Measurements from ENCODE around the gene CD164.

CD164 gene

DNA sequence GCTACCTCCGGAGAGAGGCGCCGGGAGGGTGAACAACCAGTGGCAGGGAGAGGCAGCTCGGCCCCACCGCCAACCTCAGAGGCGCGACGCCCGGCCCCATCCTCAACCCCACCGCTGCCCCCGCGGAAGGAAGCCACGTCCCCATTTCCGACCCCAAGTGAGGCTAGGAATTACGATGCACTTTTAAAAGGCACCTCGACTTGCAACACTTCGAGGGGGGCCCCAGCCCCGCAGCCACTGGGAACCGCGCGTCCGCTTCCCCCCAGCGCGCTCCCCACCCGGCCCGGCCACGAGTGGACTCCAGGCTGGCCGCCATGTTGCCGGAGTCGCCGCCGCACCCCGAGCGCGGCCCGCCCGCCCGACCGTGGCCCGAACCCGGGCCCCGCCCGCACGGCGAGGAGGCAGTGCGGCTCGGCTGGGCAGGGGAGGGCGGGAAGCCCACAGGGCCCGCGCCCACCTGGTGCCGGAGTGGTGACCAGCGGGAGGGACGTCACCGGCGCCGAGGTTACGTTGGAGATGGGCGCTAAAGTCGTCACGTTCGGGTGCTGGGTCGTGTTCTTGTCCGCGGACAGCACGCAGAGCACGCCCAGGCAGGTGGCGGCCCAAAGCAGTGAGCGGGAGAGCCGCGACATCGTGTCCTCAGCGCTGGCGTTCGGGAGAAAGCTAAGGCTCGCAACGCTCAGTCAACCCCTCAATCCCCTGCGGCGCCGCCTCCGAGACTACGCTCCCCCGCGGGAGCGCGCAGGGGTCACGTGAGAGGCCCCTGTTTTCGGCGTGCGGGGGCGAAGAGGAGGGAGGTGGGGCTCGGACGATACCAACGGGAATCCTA is at the start of gene CD164:
CD164 (minus strand) TSS at position 721 of the 829 bp plus-strand sequence; CDS start at position 632, 89 bp downstream.
- peak; percentile 93 for DNase-seq (ENCODE audit: low spot score)

DNA sequence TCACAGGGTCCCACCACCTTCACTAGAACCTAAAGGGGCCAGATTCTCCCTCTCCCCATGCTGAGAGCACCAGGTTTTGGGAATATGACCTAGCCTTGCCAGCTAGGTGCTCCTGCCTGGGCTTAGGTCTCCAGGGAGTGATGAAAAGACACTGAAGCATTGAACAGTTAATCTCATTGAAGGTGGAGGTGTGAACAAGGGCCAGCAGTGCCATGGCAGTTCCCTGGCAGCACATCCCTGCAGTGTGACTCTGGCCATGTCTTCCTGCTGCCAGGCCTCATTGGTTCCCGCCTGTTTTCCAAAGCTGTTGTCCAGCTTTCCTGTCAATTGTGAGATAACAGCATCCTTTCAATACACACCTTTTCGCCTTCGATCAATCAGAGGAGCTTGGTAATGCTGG is 47.2 kb upstream of the CD164 start:
- DNase-seq (ENCODE audit: low spot score): no peak

DNA sequence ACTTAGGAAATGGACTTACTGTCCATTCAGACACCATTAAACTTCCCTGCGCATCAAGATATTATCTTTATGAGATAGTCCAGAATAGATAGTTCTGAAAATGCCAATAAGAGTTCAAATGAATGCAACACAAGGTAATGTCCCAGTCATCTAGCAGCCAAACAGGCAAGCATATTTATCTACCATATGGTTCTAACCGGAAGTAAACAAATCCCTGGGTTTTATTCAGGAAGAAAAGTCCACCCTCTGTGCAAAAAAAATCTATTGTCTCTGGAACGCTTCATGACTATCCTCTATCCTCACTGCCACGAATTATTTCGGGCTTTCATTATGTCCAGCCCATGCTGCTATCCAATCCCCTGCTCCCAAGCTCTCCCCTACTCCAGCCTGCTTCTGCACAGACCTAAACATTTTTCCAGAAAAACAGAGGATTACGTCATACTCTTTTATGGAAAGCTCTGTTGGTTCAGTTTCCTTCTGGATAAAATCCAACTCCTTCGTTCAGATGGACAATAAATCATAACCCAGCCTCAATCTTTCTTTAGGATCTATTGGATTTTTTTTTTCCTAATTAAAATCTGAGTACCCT is 46.7 kb upstream of the CD164 start:
- no peak for DNase-seq (ENCODE audit: low spot score)

DNA sequence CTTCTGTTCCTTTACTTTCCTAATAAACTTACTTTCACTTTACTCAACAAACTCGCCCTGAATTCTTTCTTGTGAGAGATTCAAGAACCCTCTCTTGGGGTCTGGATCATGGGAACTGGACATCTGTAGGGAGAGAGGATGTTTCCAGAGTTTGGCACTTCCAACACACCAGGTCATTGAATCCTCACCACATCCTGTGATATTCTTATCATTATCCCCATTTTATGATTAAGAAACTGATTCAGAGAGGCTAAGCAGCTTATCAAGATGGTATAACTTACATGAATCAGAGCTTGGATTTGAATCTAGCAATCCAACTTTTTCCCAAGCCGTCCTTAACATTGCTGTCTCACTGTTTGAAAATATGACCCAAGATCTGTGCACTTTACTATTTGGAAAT is 42.7 kb upstream of the CD164 start:
- DNase-seq (ENCODE audit: low spot score): no peak

DNA sequence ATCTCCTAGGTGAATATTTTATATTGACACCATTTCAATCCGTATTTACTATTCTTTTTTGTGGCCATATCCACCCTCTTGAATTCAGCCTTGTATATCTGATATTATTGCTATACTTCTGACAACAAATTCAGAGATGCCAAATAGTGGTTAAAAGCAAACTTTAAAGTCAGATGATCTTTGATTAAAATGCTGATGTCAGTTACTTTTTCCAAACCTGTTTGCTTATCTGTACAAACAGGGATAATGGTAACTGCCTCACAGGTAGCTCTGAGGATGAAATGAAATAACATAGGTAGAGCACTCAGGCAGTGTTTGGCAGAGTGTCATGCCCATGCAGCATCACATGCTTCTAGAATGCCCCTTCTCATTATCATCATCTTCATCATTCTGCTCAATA is 38.9 kb upstream of the CD164 start:
- no peak for DNase-seq (ENCODE audit: low spot score)

DNA sequence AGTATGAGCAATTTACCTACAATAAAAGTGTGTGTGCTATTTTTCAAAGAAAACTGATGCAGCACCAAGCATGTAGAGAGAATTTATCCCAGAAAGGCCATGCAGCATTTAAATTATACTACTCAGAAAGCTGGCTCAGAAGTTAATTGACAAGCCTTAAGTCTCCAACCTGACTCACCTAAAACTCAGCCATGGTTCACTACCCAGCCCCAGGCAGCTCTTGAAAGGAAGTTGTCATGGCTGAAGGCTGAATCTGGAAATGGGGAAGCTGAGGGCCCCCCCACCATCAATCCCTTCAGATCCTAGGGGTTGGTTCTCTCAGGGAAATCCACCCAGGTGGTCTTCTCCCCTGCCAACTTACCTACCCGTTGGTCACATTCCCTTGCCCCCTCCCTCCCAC is 38.5 kb upstream of the CD164 start:
- DNase-seq (ENCODE audit: low spot score): no peak

DNA sequence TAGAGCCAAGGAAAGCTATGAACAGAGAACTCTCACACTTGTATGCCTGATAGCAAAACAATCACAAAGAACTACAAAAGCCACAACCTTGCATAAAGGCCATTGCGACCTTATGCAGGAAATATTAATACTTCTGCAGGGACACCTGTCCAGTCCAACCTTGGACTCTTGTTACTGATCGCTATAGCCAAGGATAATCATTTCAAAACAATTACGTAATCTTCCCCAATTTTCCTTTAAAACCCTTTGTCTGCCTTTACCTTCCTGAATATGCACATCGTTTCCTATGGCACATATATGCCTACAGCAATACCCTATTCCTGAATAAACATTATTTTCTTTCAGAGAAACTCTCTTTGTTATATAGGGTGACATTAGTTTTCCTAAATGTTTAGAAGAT is 35.4 kb upstream of the CD164 start:
- no peak for DNase-seq (ENCODE audit: low spot score)

DNA sequence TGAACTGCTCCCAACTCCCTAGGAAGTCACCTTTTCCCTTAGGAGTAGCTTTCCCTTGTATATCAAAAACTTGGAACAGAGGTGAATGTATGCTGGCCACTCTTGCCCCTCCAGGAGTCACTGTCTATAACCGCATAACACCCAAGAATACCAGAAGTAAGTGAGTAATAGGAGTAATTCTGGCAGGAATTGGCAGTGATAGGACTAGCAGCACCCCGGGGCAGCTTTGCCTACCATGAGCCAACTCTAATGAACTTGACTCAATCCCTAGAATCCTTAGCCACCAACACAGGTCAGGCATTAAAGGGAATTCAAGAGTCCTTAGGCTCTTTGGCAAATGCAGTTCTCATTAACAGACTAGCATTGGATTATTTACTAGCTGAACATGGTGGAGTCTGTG is 28.8 kb upstream of the CD164 start:
- no peak for DNase-seq (ENCODE audit: low spot score)

DNA sequence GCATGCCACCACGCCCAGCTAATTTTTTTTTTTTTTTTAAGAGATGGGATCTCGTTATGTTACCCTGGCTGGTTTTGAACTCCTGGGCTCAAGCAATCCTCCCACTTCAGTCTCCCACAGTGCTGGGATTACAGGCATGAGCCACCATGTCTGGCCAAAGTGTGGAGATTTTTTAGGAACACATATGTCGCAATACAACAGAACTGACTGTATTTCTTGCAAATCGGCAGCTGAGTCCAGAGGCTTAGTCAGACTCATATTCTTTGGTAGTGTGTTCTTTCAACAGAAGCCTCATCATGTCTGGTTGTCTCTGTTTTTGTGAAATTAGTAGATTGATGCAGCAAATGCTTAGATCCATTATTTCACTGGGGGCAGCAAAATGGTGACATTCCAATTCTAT is 23.9 kb upstream of the CD164 start:
- DNase-seq (ENCODE audit: low spot score): no peak

DNA sequence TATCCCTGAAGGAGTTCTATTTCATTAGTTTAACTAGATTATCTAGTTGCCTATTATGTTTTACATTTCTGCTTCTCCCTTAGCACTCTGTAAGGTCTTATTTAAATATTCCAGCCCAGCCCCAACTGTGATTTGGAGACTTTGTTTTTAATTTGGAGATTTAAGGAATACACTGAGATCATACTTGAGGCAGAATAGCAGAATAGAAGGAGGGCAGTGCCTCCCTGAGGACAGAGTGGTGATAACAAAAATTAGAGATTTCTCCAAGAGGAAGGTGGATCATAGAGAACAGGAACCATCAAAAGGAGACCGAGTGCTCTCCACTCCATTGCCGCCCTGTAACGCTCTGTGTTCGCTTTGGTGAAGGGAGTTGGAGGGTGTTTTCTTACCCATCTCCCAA is 14.8 kb upstream of the CD164 start:
- DNase-seq (ENCODE audit: low spot score): no peak

DNA sequence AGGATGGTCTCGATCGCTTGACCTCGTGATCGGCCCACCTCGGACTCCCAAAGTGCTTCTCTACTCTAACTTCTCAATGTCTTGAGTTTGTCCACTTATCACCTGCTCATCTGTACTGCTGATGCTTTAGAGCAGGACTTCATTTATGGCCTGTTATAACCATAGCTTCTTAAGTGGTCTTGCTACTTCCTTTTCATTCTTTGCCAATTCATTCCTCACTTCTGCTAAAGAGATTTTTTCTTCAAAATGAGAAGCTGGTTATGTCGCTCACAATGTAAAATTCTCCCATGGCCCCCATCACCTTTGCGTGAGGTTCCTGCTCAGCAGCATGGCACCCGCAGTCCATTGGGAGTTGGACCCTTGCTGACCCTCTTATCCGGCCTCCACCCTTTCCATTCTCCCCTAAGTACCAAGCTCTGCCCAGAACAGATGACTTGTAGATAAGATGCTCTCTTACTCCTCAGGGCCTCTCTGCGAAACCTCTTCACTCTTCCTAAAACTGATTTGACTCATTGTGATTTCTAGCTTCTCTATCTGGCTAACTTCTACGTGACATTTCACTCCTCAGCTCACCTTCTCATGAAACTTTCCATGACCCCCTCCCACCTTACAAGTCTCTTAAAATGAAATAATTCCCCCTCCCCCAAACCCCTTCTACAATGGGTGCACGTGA is 13.9 kb upstream of the CD164 start:
- DNase-seq (ENCODE audit: low spot score): no peak

DNA sequence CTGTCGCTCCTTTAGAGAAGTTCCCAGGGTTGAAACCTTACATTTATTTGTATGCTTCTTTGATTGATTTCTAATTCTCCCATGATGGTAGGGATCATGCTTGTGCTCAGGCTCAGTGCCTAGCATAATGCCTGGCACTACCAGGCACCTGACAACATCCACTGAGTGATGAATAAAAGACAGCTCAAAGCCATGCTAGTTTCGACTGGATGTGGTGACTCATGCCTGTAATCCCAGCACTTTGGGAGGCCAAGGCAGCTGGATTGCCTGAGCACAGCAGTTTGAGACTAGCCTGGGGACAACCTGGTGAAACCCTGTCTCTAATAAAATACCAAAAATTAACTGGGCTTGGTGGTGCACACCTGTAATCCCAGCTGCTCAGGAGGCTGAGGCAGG is 11.6 kb upstream of the CD164 start:
- no peak for DNase-seq (ENCODE audit: low spot score)

DNA sequence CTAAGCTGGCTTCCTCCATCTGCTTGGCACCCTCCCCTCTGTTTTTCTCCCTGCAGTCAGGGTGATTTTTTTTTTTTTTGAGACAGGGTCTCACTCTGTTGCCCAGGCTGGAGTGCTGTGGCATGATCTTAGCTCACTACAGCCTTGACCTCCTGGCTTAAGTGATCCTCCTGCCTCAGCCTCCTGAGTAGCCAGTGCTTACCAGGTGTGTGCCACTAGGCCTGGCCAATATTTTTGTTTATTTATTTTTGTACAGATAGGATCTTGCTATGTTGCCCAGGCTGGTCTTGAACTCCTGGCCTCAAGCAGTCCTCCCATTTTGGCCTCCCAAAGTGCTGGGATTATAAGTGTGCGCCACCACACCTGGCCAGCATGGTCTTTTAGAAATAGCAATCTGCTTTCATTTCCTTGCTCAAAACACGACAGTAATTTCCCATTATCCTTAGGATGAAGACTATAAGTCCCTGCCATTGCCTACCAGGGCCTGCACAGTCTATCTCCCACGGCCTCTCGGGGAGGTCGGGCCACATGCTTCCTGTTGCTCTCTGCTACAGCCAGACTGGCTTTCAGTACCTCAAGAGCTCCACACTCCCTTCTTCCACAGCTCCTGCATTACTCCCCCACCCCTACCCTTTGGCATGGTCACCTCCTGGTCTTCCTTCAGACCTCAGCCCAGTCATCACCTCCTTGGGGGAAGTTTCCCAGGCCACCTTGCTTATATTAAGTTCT is 11.1 kb upstream of the CD164 start:
- no peak for DNase-seq (ENCODE audit: low spot score)

DNA sequence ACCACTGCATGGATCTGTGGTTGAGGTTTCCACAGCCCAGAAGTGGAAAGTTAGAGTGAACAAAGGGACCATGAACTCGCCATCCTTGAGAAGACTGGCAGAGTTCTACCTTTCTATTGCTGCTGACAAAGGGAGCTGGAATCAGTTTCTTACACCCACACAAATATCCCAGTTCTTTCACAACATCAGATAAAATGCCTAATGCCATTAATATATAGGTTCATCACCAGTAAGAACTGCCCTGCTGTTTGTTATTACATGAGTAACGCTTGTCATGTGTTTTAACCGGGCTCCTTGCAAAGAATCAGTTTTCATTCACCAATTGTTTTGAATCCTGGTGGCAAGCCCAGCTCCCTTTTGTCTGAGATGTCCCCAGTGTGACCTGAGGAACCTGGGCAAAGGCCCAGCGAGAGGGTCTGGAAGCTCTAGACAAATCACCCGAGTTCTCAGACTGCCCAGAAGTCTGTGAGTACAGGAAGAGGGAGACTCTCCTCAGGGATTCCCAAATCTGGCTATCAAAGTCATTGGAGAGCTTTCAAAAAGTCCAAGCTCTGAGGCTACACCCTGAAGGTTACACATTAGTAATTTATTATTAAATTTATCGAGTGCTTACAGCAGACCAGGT is 7.5 kb upstream of the CD164 start:
- DNase-seq (ENCODE audit: low spot score): no peak

DNA sequence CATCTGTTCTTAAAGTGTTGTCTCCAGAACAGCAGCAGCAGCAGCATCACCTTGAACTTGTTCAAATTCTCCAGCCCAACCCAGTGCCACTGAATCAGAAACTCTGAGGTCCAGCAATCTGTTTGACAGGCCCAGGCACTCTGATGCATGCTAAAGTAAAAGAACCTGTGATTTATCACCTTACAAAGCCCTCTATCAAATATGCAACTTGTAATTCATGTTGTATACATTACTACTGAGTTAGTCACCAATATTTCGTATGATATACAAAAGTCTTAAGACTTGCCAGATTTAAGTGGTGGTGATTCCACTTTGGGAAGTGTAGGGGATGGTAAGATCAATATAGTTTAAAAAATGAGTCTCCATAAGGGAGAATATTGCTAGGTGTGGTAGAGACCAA is 6.0 kb upstream of the CD164 start:
- DNase-seq (ENCODE audit: low spot score): no peak

DNA sequence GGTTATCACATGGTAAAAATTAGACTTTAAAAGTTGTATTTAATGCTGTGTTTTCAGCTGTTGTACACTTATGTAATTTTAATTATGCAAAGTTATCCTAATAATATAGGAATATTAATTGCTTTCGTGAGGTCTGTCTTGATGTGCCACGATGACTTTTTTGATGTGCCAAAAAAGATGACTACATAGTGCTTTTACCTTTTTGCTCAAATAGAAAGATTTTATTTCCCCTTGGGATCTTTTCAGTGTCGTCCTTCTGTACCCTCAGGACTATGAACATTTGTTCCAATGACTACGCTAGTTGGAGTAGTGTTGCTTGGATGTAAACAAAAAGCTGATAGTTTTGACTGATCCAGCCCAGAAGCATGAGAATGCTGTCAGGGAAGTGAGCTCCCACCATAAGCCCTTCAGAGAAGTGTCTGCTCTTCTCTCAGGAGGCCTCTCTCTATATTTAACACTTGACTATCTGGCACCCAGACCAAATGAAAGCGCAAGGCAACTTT is 1.2 kb upstream of the CD164 start:
- DNase-seq (ENCODE audit: low spot score): no peak

DNA sequence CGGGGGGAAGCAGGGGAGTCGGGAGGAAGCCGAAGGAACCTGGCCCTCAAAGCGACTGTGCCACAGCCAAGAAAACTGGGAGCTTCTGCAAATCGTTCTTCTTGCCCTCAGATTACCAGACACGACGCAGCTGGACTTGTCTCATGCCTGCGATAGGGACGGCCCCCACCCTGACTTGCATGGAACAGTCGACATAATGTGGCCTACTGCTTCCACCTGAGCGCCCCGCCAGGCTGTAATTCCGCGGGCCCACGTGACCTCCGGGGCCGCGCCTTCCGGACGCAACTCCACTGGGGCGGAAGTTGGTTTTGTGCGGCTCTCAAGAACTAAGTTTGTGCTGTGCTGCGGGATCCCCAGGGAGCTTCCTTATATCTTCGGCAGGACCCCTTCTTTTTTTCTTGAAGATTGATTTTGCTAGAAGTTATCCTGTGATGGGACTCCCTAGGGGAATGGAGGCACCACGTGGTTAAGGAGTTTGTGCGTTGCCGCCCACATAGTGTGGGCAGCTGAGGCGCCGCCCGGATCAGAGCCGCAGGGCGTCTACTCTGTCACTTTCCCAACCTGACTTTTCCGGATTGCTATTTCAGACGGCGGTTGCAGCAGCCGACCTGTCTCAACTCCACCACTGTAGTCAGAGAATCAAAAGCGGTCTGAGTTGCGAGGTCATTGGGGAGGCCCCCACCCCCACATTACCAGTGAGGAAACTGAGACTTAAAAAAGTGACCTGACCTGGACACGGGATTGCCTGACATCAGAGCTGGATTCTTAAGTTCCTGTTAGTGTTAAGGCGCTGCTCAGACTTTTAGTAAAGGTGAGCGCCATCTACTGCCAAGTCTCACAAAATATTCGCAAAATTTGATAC is 540 bp upstream of the CD164 start:
- peak; percentile 92 for DNase-seq (ENCODE audit: low spot score)

DNA sequence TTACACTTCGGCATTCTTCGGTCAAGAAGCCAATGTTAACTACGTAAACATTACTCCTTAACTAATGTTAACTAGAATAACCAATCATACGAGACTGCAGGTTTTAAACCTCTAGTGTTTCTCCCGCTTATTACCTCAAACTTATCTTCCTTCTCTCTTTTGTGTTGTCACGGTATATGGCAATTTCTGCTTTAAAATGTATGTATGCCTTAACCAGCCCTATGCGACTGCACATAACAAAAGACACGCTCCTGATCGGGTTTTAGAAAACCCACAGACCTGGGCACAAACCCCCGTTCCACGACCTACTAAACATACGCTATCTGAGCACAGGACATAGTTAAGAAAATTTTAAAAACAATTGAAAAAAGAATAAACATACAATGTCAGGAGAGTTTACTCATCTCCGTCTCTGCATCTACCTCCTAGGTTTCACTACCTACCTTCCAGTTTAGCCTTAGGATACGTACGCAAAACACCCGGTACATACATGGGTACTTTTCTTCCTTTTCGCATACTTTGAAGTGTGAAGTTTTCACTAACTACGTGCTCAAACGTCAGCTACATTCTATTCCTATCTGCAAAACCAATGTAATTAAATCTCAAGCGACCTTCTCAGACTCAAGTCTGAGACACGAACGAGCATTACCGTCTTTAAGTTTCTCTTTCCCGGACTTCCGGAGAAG is 1.1 kb downstream of the CD164 start:
- DNase-seq (ENCODE audit: low spot score): peak; percentile 18

DNA sequence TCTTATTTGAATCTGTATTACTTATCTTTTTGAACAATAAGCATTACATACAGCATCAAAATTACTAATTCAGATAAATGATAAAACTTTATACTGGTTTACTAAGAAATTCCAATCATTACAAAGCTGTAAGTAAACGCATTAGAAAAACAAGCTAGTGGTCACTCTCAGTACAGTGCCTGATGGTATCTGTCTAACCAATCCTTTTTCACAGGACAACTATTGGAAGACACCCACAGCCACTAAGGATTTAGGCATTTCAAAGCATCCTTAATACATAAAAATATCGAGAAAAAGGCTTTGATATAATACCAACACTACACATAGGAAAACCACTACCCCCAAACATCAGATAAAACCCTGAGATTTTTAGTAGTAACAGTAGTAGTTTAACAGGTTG is 2.6 kb downstream of the CD164 start:
- DNase-seq (ENCODE audit: low spot score): no peak

DNA sequence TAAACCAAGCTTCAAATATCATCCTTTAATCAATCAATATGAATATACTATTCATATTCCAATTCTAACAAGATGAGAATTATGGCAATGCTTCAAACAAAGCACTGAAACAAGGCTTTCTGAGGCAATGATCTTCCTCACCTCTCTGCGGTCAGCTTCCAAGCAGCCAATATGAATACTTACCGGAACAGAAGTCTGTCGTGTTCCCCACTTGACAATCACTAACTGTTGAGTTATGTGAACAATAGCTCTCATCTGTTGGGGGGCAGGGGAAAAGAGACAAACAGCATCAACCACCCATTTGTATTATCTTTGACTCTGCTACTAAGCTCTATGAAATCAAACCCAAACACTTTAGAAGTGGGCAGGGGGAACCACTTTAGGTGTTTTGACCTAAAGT is 4.5 kb downstream of the CD164 start:
- DNase-seq (ENCODE audit: low spot score): no peak

Measured in activated CD4-positive, alpha-beta T cell treated with anti-CD3 and anti-CD28 coated beads, Interleukin-2, Interleukin-4, amounts not matched to agents 100 ng/mL and 50 ng/mL, durations not matched to agents 16 hours and 8 hours (primary cell).